Spleen (tissue), 11 donors: Measurements from ENCODE around the gene GPR137C. TPM values are rescaled to one million over a fixed set of nuclear protein-coding genes. Genes with fewer than 3 reads are reported as not detected.

Source experiments
- DNase-seq: peaks from one replicate; pipeline ENCODE4 v3.0.0-alpha.2; 2020
- H3K27ac ChIP-seq, 8 donors: fragments of 200-600 bp; sonication (generic) in 7 of 8; 1 replicate in 4 of 8; 2 replicates in 4 of 8; pipeline versions ENCODE4 v1.5.0 to v1.8.0; 2016 to 2021; ENCODE audit warnings: inconsistent platforms in 4 of 8, mild to moderate bottlenecking in 4 of 8, moderate library complexity in 1 of 8
- H3K27me3 ChIP-seq, 7 donors: fragments of 200-600 bp; sonication (generic) in 6 of 7; replicated peaks in 1 of 7; 1 replicate in 4 of 7; 2 replicates in 3 of 7; pipeline versions ENCODE4 v1.5.0 to v1.8.0; 2016 to 2021; ENCODE audit warnings: inconsistent platforms in 3 of 7, mild to moderate bottlenecking in 1 of 7
- H3K36me3 ChIP-seq, 6 donors: fragments of 200-600 bp; sonication (generic) in 5 of 6; 1 replicate in 4 of 6; 2 replicates in 2 of 6; pipeline versions ENCODE4 v1.5.0 to v1.8.0; 2016 to 2021; ENCODE audit warnings: inconsistent platforms in 2 of 6
- H3K4me1 ChIP-seq, 6 donors: fragments of 200-600 bp; sonication (generic) in 5 of 6; 1 replicate in 3 of 6; 2 replicates in 3 of 6; pipeline versions ENCODE4 v1.5.0 to v1.8.0; 2016 to 2021; ENCODE audit warnings: inconsistent platforms in 3 of 6
- H3K4me3 ChIP-seq, 8 donors: fragments of 200-600 bp; sonication (generic) in 7 of 8; 1 replicate in 4 of 8; 2 replicates in 4 of 8; pipeline versions ENCODE4 v1.5.0 to v1.8.0; 2016 to 2021; ENCODE audit warnings: inconsistent platforms in 4 of 8, mild to moderate bottlenecking in 4 of 8, moderate library complexity in 2 of 8
- H3K9me3 ChIP-seq, 8 donors: fragments of 200-600 bp; sonication (generic) in 7 of 8; 1 replicate in 4 of 8; 2 replicates in 4 of 8; pipeline versions ENCODE4 v1.5.0 to v1.8.0; 2016 to 2021; ENCODE audit warnings: inconsistent platforms in 4 of 8
- CTCF ChIP-seq, 11 experiments: fragments of 200-600 bp in 7 of 11; fragments of 450-650 bp in 4 of 11; sonication (generic) in 4 of 11; IDR thresholded peaks in 8 of 11; conservative IDR thresholded peaks in 3 of 11; 1 replicate in 7 of 11; 2 replicates in 4 of 11; pipeline versions ENCODE4 v1.4.0 to v1.8.0; 2016 to 2021; ENCODE audit warnings: antibody characterized with exemption in 11 of 11, inconsistent platforms in 4 of 11, mild to moderate bottlenecking in 1 of 11
- POLR2A ChIP-seq, 3 donors: fragments of 450-650 bp; IDR thresholded peaks; one replicate each; pipeline ENCODE4 v1.5.1; 2017; ENCODE audit warnings: antibody characterized with exemption in 3 of 3, mild to moderate bottlenecking in 1 of 3
- POLR2AphosphoS5 ChIP-seq, 3 donors: sonication (generic); formaldehyde crosslinking; IDR thresholded peaks; one replicate each; pipeline ENCODE4 v1.5.1; 2017; ENCODE audit warnings: antibody characterized with exemption in 3 of 3
- WGBS, 5 donors: extraction: QIAGEN DNeasy Blood & Tissue Kit in 3 of 5; methylation state at CpG; one replicate each; pipeline versions ENCODE4 v1.1.5 to v1.1.7; 2013 to 2018; 5-methylcytosine and 5-hydroxymethylcytosine counted together
- intact Hi-C: fragments of 100-400 bp; cut with DNase I; formaldehyde crosslinking; loops from one replicate; pipeline ENCODE4 v1.15.0; 2023; ENCODE audit warnings: low total_unique reads
- polyA plus RNA-seq, 3 donors: library from polyadenylated mRNA; stranded (reverse); fragments of 200-250 nt; gene quantifications; one replicate each; pipeline ENCODE4 v1.2.1, GENCODE V29; 2013
- total RNA-seq, 7 donors: library from RNA; depleted of rRNA in 3 of 7; stranded (reverse); fragments of >200 nt in 3 of 7; fragmentation: NEBNext Ultra II Directional in 4 of 7; extraction: Animal tissue kit (Norgen Biotek cat#: 25700) in 4 of 7; gene quantifications; one replicate each; pipeline versions ENCODE4 v1.1.0 to v1.2.1, GENCODE V29; 2016 to 2021
- donor health status: healthy with polysubstance abuse.
- donor health status: DM: no; HTN: no; CAD: no; lungs with moderate emphysema.
- donor health status: DM: no; HTN: no; CAD: no.
- donor health status: Bipolar disorder and iron deficiency.
- donor health status: healthy.
- donor health status: DM: no; HTN: no; CAD: no.
- donor health status: DM: yes; HTN: yes; CAD: no.

The GPR137C gene
- total and polyA plus RNA-seq, 10 donors = 0.52 to 2.1 (median 1.1) TPM

- Histone ChIP-seq H3K27me3 (no peaks in the 10 kb centered on the region), H3K27ac (no peak overlapping the region), H3K4me1 (no peaks in the 10 kb centered on the region), H3K9me3 (peaks cover 0 to 26% (median 14%) of the 10 kb centered on the region in 8 donors), H3K36me3 (no peaks in the 10 kb centered on the region), H3K4me3 (no peak overlapping the region)
- TF ChIP-seq POLR2A (IDR thresholded peaks at IDR 0.05) = no peak
- intact Hi-C loops = no loop called here
- DNase-seq = no peak
- 91 to 100% (median 98%) methylated on average over 1 of the region's 1 CpG for WGBS, 5 donors
Measured at GRCh38 chr14:52590318-52590717, 37.7 kb downstream of the GPR137C start.

GRCh38 chr14:52596320-52596719, 43.7 kb downstream of the GPR137C start:
- Histone ChIP-seq H3K36me3 (no peaks in the 10 kb centered on the region), H3K27ac (no peak overlapping the region), H3K27me3 (no peaks in the 10 kb centered on the region), H3K9me3 (peaks cover 0 to 22% (median 15%) of the 10 kb centered on the region in 8 donors), H3K4me1 (no peaks in the 10 kb centered on the region), H3K4me3 (no peak overlapping the region)
- 86 to 96% (median 91%) methylated on average over 6 to 10 of the region's 10 CpGs for WGBS, 5 donors
- intact Hi-C loops = no loop called here
- no peak for TF ChIP-seq POLR2A (IDR thresholded peaks at IDR 0.05)
- no peak for TF ChIP-seq CTCF (IDR thresholded peaks at IDR 0.05 in 8 of 11, conservative IDR thresholded peaks at IDR 0.05 in 3 of 11)
- no peak for TF ChIP-seq POLR2AphosphoS5 (IDR thresholded peaks at IDR 0.05)
- DNase-seq = no peak

GRCh38 chr14:52596861-52597260, 44.2 kb downstream of the GPR137C start:
- 85 to 97% (median 91%) methylated on average over 5 of the region's 5 CpGs for WGBS, 5 donors
- TF ChIP-seq POLR2A (IDR thresholded peaks at IDR 0.05) (no peak), POLR2AphosphoS5 (IDR thresholded peaks at IDR 0.05) (no peak), CTCF (IDR thresholded peaks at IDR 0.05 in 8 of 11, conservative IDR thresholded peaks at IDR 0.05 in 3 of 11) (no peak)
- no peaks in the 10 kb centered on the region for H3K4me1 ChIP-seq

GRCh38 chr14:52598568-52598967, 45.9 kb downstream of the GPR137C start:
- Histone ChIP-seq H3K4me1 (no peaks in the 10 kb centered on the region), H3K4me3 (no peak overlapping the region), H3K9me3 (peaks cover 0 to 19% (median 13%) of the 10 kb centered on the region in 8 donors), H3K27ac (no peak overlapping the region), H3K27me3 (no peaks in the 10 kb centered on the region), H3K36me3 (no peaks in the 10 kb centered on the region)
- intact Hi-C loops = no loop called here
- WGBS, 5 donors = 83 to 96% (median 90%) methylated on average over 1 of the region's 1 CpG
- TF ChIP-seq POLR2AphosphoS5 (IDR thresholded peaks at IDR 0.05) (no peak), CTCF (IDR thresholded peaks at IDR 0.05 in 8 of 11, conservative IDR thresholded peaks at IDR 0.05 in 3 of 11) (no peak), POLR2A (IDR thresholded peaks at IDR 0.05) (no peak)
- DNase-seq = no peak

More at GRCh38 chr14:52596861-52597260, 44.2 kb downstream of the GPR137C start:
- DNase-seq = no peak
- intact Hi-C loops = no loop called here
- Histone ChIP-seq H3K27me3 (no peaks in the 10 kb centered on the region), H3K4me3 (no peak overlapping the region), H3K27ac (no peak overlapping the region), H3K9me3 (peaks cover 0 to 20% (median 14%) of the 10 kb centered on the region in 8 donors), H3K36me3 (no peaks in the 10 kb centered on the region)

- intact Hi-C loops = no loop called here
- no peak overlapping the region for H3K27ac ChIP-seq
- H3K36me3 ChIP-seq = no peaks in the 10 kb centered on the region
- H3K27me3 ChIP-seq = no peaks in the 10 kb centered on the region
- DNase-seq = no peak
- H3K9me3 ChIP-seq = peaks cover 0 to 25% (median 15%) of the 10 kb centered on the region in 8 donors
- 83 to 97% (median 93%) methylated on average over 3 of the region's 3 CpGs for WGBS, 5 donors
- H3K4me1 ChIP-seq = no peaks in the 10 kb centered on the region
- no peak for TF ChIP-seq CTCF (IDR thresholded peaks at IDR 0.05 in 8 of 11, conservative IDR thresholded peaks at IDR 0.05 in 3 of 11)
- TF ChIP-seq POLR2AphosphoS5 (IDR thresholded peaks at IDR 0.05) = no peak
- TF ChIP-seq POLR2A (IDR thresholded peaks at IDR 0.05) = no peak
- no peak overlapping the region for H3K4me3 ChIP-seq
Measured at GRCh38 chr14:52599974-52600373, 47.3 kb downstream of the GPR137C start.
